ENCODE measurements around the gene AMDHD1.
A peak's percentile ranks its signal among the peaks of the same experiment; 100 is the strongest.

AMDHD1 gene

GRCh38 chr12:95997276-95997675 lies 54.1 kb downstream of the AMDHD1 start:
- Histone ChIP-seq H3K4me1 (ENCODE audit: insufficient read depth, poor library complexity, severe bottlenecking) (no peaks in the 10 kb centered on the region), H3K36me3 (ENCODE audit: low read depth) (peaks cover 17% of the 10 kb centered on the region), H3K27ac (ENCODE audit: poor library complexity, severe bottlenecking) (no peak overlapping the region), H3K9me3 (ENCODE audit: severe bottlenecking) (no peaks in the 10 kb centered on the region), H3K27me3 (ENCODE audit: insufficient read depth, poor library complexity, severe bottlenecking) (no peaks in the 10 kb centered on the region), H3K4me3 (ENCODE audit: severe bottlenecking) (no peak overlapping the region)
- TF ChIP-seq, protein P1, sequence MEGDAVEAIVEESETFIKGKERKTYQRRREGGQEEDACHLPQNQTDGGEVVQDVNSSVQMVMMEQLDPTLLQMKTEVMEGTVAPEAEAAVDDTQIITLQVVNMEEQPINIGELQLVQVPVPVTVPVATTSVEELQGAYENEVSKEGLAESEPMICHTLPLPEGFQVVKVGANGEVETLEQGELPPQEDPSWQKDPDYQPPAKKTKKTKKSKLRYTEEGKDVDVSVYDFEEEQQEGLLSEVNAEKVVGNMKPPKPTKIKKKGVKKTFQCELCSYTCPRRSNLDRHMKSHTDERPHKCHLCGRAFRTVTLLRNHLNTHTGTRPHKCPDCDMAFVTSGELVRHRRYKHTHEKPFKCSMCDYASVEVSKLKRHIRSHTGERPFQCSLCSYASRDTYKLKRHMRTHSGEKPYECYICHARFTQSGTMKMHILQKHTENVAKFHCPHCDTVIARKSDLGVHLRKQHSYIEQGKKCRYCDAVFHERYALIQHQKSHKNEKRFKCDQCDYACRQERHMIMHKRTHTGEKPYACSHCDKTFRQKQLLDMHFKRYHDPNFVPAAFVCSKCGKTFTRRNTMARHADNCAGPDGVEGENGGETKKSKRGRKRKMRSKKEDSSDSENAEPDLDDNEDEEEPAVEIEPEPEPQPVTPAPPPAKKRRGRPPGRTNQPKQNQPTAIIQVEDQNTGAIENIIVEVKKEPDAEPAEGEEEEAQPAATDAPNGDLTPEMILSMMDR (IDR thresholded peaks at IDR 0.05; ENCODE audit: poor library complexity, severe bottlenecking), result no peak
- ATAC-seq (ENCODE audit: low read depth) (peak; percentile 19; the same call in 1 of the 3 replicates), DNase-seq (ENCODE audit: low spot score) (no peak)

DNA sequence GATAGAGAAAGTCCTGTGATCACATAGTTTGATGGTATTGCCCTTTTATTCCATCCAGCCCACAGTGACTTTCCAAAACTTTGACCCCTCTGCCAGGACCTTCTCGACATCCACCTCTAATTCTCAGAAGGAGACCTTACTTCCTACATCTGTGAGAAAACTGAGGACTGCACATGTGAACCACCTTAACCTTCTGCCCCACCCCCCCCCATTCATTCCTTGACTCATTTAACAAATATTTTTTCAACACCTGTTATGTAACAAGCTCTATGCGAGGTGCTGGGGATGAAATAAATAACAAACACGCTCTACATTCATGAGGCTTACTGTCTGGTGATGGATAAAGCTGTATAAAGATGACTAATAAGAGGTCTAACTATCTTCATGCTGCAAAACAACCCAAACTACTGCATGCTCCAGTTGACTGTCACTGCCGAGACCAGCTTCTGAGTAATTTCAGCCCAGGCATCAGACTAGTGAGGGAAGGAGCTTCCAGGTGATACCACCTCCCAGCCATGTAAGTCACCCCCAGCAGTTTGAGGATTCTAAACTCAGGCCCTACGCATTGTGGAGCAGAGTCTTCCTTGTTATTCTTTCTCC lies 54.9 kb downstream of the AMDHD1 start:
- Histone ChIP-seq H3K27me3 (ENCODE audit: insufficient read depth, poor library complexity, severe bottlenecking) (no peaks in the 10 kb centered on the region), H3K4me3 (ENCODE audit: severe bottlenecking) (no peak overlapping the region), H3K36me3 (ENCODE audit: low read depth) (peaks cover 25% of the 10 kb centered on the region), H3K27ac (ENCODE audit: poor library complexity, severe bottlenecking) (no peak overlapping the region), H3K4me1 (ENCODE audit: insufficient read depth, poor library complexity, severe bottlenecking) (no peaks in the 10 kb centered on the region), H3K9me3 (ENCODE audit: severe bottlenecking) (no peaks in the 10 kb centered on the region)
- no peak for DNase-seq (ENCODE audit: low spot score)
- TF ChIP-seq, protein P1 (IDR thresholded peaks at IDR 0.05; ENCODE audit: poor library complexity, severe bottlenecking), result no peak
- peak; percentile 31; the same call in 1 of the 3 replicates for ATAC-seq (ENCODE audit: low read depth)

GRCh38 chr12:95998611-95999286 lies 55.6 kb downstream of the AMDHD1 start:
- Histone ChIP-seq H3K27me3 (ENCODE audit: insufficient read depth, poor library complexity, severe bottlenecking) (no peaks in the 10 kb centered on the region), H3K27ac (ENCODE audit: poor library complexity, severe bottlenecking) (no peak overlapping the region), H3K36me3 (ENCODE audit: low read depth) (peaks cover 32% of the 10 kb centered on the region), H3K4me1 (ENCODE audit: insufficient read depth, poor library complexity, severe bottlenecking) (no peaks in the 10 kb centered on the region), H3K4me3 (ENCODE audit: severe bottlenecking) (no peak overlapping the region), H3K9me3 (ENCODE audit: severe bottlenecking) (no peaks in the 10 kb centered on the region)
- TF ChIP-seq, protein P1 (IDR thresholded peaks at IDR 0.05; ENCODE audit: poor library complexity, severe bottlenecking), result peak; percentile 51
- DNase-seq (ENCODE audit: low spot score), result no peak
- peak; percentile 64; the same call in 2 of the 3 replicates for ATAC-seq (ENCODE audit: low read depth)

DNA sequence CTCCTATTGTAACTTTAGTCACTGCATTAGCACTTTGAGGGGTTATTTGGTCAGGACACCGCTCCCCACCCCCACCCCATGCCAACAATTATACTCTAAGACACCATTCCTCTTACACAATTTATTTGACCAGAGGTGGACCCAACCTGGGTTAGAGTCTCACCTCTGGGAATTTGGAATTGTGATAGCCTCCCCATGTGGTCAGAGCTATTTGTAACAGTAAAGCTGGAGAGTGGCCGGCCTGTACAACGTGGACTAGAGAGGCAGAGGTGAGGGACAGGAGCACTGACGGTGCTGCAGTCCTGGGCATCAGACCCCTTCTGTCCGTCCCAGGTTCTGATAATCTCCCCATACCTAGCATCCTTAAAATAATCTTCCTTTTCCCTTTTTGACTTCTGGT lies 56.4 kb downstream of the AMDHD1 start:
- TF ChIP-seq, protein P1 (IDR thresholded peaks at IDR 0.05; ENCODE audit: poor library complexity, severe bottlenecking), result no peak
- H3K9me3 ChIP-seq (ENCODE audit: severe bottlenecking), result no peaks in the 10 kb centered on the region
- H3K4me3 ChIP-seq (ENCODE audit: severe bottlenecking), result no peak overlapping the region
- DNase-seq (ENCODE audit: low spot score) (no peak), ATAC-seq (ENCODE audit: low read depth) (no peak)
- H3K36me3 ChIP-seq (ENCODE audit: low read depth), result peaks cover 38% of the 10 kb centered on the region
- no peak overlapping the region for H3K27ac ChIP-seq (ENCODE audit: poor library complexity, severe bottlenecking)
- H3K27me3 ChIP-seq (ENCODE audit: insufficient read depth, poor library complexity, severe bottlenecking), result no peaks in the 10 kb centered on the region
- no peaks in the 10 kb centered on the region for H3K4me1 ChIP-seq (ENCODE audit: insufficient read depth, poor library complexity, severe bottlenecking)

DNA sequence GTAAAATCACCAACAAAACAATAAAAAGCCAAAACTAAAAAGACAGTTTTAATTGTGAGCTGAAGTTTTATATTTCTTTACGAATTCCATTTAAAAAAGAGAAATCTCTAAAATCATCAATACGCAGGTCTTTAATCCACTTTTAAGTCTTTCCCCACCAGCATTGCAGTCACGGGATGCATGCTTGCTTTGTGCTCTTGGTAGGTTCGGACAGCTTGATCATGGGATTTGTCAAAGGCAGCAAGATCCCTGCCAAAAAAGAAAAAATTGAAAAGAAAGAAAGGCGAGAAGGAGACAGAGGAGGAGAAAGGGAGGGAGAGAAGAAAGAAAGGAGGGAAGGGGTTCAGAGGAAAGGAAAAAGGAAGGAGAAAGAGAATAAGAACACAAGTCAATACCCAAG lies 57.7 kb downstream of the AMDHD1 start:
- H3K9me3 ChIP-seq (ENCODE audit: severe bottlenecking), result no peaks in the 10 kb centered on the region
- TF ChIP-seq, protein P1 (IDR thresholded peaks at IDR 0.05; ENCODE audit: poor library complexity, severe bottlenecking), result no peak
- H3K27me3 ChIP-seq (ENCODE audit: insufficient read depth, poor library complexity, severe bottlenecking), result no peaks in the 10 kb centered on the region
- ATAC-seq (ENCODE audit: low read depth) (no peak), DNase-seq (ENCODE audit: low spot score) (no peak)
- H3K36me3 ChIP-seq (ENCODE audit: low read depth), result peaks cover 48% of the 10 kb centered on the region
- H3K4me1 ChIP-seq (ENCODE audit: insufficient read depth, poor library complexity, severe bottlenecking), result no peaks in the 10 kb centered on the region
- no peak overlapping the region for H3K27ac ChIP-seq (ENCODE audit: poor library complexity, severe bottlenecking)
- H3K4me3 ChIP-seq (ENCODE audit: severe bottlenecking), result no peak overlapping the region

All from RWPE2 (cell line).